ENCODE data around the gene TWNK.
A peak's percentile ranks its signal among the peaks of the same experiment; 100 is the strongest.

DNA sequence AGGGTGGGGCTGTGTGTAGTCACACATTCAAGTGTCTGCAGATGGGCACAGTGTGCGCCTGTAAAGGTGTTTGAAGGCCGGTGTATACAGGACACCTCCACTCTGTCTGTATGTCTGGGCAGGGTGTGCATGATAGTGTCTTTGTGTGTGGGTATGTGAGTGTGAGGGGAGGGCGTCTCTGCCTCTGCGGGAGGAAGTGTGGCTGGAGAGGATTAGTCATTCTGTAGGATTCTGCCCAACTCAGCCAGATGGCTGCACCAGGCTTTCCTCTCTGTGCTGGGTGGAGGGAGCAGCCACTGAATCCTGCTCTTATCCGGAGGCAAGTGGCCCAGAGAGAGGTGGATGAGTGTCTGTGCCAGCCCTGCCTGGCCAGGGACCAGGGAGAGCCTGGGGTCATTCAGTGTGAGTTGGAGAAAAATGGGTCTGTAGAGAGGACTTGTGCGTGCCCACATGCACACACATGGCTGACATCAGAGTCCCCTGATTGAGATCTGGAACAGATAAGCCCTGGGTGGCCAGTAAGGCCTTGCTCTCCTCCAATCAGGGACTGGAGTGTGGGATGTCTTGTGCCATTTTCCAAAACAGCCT, 45.4 kb downstream of the TWNK start:
- no peak for TF ChIP-seq RFX5 (IDR thresholded peaks at IDR 0.05; ENCODE audit: low read depth, low read length)
- 0 out of 2 replicates have a peak, but pooled peaks have one; percentile 14 for TF ChIP-seq MAFK (IDR thresholded peaks at IDR 0.05; ENCODE audit: low read depth, low read length)
- TF ChIP-seq, protein P1, sequence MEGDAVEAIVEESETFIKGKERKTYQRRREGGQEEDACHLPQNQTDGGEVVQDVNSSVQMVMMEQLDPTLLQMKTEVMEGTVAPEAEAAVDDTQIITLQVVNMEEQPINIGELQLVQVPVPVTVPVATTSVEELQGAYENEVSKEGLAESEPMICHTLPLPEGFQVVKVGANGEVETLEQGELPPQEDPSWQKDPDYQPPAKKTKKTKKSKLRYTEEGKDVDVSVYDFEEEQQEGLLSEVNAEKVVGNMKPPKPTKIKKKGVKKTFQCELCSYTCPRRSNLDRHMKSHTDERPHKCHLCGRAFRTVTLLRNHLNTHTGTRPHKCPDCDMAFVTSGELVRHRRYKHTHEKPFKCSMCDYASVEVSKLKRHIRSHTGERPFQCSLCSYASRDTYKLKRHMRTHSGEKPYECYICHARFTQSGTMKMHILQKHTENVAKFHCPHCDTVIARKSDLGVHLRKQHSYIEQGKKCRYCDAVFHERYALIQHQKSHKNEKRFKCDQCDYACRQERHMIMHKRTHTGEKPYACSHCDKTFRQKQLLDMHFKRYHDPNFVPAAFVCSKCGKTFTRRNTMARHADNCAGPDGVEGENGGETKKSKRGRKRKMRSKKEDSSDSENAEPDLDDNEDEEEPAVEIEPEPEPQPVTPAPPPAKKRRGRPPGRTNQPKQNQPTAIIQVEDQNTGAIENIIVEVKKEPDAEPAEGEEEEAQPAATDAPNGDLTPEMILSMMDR (conservative IDR thresholded peaks at IDR 0.05; ENCODE audit: low read depth, low read length): no peak
- peak; percentile 90 for TF ChIP-seq POLR2A (IDR thresholded peaks at IDR 0.05; ENCODE audit: low read depth, low read length)
- TF ChIP-seq CEBPB (IDR thresholded peaks at IDR 0.05; ENCODE audit: low read depth, low read length): no peak
- peak; percentile 65 for TF ChIP-seq FOS (IDR thresholded peaks at IDR 0.05; ENCODE audit: low read depth, low read length)
- TF ChIP-seq SMC3 (IDR thresholded peaks at IDR 0.05; ENCODE audit: low read depth, low read length): no peak
- no peak for TF ChIP-seq NFE2L2 (IDR thresholded peaks at IDR 0.05; ENCODE audit: low read depth, low read length)
- no peak for TF ChIP-seq BHLHE40 (IDR thresholded peaks at IDR 0.05; ENCODE audit: low read depth, low read length)
- no peak for TF ChIP-seq CHD1 (IDR thresholded peaks at IDR 0.05; ENCODE audit: low read depth, low read length)
- TF ChIP-seq MXI1 (IDR thresholded peaks at IDR 0.05; ENCODE audit: borderline replicate concordance, low read depth, low read length): peak; percentile 51
- TF ChIP-seq, protein P2, sequence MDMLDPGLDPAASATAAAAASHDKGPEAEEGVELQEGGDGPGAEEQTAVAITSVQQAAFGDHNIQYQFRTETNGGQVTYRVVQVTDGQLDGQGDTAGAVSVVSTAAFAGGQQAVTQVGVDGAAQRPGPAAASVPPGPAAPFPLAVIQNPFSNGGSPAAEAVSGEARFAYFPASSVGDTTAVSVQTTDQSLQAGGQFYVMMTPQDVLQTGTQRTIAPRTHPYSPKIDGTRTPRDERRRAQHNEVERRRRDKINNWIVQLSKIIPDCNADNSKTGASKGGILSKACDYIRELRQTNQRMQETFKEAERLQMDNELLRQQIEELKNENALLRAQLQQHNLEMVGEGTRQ (IDR thresholded peaks at IDR 0.05; ENCODE audit: low read depth, low read length): no peak
- no peak for TF ChIP-seq RAD21 (IDR thresholded peaks at IDR 0.05; ENCODE audit: low read length)
- peak; percentile 68; the same call in 1 of the 2 replicates for TF ChIP-seq MAZ (IDR thresholded peaks at IDR 0.05; ENCODE audit: borderline replicate concordance, low read depth, low read length)
